Mucosa of descending colon (tissue), 3 donors: ENCODE results near the gene SLC1A2. TPM values are rescaled to one million over a fixed set of nuclear protein-coding genes. Genes with fewer than 3 reads are reported as not detected.

Experiments
- ATAC-seq: fragments of 200-7000 bp; cut with Tn5 transposase; one replicate; pipeline ENCODE4 v1.9.1; 2020; ENCODE audit warnings: mild to moderate bottlenecking, moderate library complexity
- DNase-seq, 3 donors: peaks; one replicate each; pipeline ENCODE4 v3.0.0-alpha.2; 2020
- H3K36me3 ChIP-seq: fragments of 200-600 bp; one replicate; pipeline ENCODE4 v1.8.0; 2021; ENCODE audit warnings: low read depth, mild to moderate bottlenecking
- H3K4me1 ChIP-seq: fragments of 200-600 bp; one replicate; pipeline ENCODE4 v1.8.0; 2021; ENCODE audit warnings: low read depth, mild to moderate bottlenecking
- H3K4me3 ChIP-seq: fragments of 200-600 bp; one replicate; pipeline ENCODE4 v1.8.0; 2021; ENCODE audit warnings: mild to moderate bottlenecking
- H3K9me3 ChIP-seq: fragments of 200-600 bp; one replicate; pipeline ENCODE4 v1.8.0; 2021; ENCODE audit warnings: mild to moderate bottlenecking
- intact Hi-C, 2 donors: fragments of 100-400 bp; cut with DNase I in 1 of 2; cut with micrococcal nuclease in 1 of 2; formaldehyde crosslinking; loops; one replicate each; pipeline versions ENCODE4 v1.11.0 to v1.11.1; 2022; cut with DNase I, micrococcal nuclease
- total RNA-seq, 3 donors: library from RNA; stranded (reverse); fragmentation: NEBNext Ultra II Directional in 2 of 3; extraction: Animal tissue kit (Norgen Biotek cat#: 25700) in 2 of 3; gene quantifications; one replicate each; pipeline versions ENCODE4 v1.2.1 to v1.2.4, GENCODE V29; 2021 to 2023
- TF ChIP-seq, protein P1 (sequence below): fragments of 200-600 bp; IDR thresholded peaks from one replicate; pipeline ENCODE4 v1.8.0; 2022; ENCODE audit warnings: antibody characterized with exemption, mild to moderate bottlenecking
- donor health status: DM: no; HTN: no; CAD: no; lungs with moderate emphysema.
- donor health status: DM: no; HTN: no; CAD: no.
- donor health status: DM: no; HTN: yes; CAD: no.

Gene SLC1A2
- total RNA-seq, 3 donors from 2014 or later: 0.12 to 1.1 (median 0.32) TPM

DNA sequence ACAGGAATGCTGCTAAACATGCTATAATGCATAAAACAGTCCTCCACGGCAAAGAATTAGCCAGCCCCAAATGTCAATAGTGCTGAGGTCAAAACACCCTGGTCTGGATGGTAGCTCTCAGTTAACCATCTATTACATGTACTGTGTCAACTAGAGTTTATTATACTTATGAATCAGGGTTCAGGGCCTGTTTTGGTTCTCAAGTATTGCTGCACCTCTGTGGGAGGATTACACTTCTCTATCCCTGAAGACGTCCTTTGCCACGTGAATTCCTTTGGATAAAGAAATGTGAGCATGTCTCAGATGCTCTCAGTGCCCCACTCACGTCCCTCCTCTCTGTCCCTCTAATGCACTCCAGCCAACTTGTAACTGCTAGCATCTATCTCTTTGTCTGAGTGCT lies 53.4 kb downstream of the SLC1A2 start:
- TF ChIP-seq, protein P1, sequence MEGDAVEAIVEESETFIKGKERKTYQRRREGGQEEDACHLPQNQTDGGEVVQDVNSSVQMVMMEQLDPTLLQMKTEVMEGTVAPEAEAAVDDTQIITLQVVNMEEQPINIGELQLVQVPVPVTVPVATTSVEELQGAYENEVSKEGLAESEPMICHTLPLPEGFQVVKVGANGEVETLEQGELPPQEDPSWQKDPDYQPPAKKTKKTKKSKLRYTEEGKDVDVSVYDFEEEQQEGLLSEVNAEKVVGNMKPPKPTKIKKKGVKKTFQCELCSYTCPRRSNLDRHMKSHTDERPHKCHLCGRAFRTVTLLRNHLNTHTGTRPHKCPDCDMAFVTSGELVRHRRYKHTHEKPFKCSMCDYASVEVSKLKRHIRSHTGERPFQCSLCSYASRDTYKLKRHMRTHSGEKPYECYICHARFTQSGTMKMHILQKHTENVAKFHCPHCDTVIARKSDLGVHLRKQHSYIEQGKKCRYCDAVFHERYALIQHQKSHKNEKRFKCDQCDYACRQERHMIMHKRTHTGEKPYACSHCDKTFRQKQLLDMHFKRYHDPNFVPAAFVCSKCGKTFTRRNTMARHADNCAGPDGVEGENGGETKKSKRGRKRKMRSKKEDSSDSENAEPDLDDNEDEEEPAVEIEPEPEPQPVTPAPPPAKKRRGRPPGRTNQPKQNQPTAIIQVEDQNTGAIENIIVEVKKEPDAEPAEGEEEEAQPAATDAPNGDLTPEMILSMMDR: no peak
- DNase-seq (no peak), ATAC-seq (no peak)
- Histone ChIP-seq H3K4me1 (no peaks in the 10 kb centered on the region), H3K4me3 (no peak overlapping the region), H3K36me3 (no peaks in the 10 kb centered on the region), H3K9me3 (no peaks in the 10 kb centered on the region)
- intact Hi-C loops: no loop called here

DNA sequence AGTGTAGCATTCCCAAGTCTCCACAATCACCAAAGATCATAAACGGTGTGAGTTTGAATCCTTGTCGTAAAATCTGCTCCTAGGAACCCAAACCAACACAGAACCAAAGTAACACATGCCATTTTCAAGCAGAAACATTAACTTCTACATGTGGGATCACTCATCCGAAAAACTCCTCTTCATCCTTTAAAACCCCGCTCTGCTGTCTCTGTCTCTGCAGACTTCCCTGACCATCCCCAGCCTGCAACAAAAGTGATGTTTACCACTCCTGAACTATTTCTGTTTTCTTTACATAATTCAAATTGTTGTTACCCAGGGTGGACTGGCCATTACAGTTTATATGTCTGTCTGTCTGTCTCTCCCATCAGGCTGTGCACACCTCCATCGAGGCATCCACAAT lies 54.0 kb downstream of the SLC1A2 start:
- intact Hi-C loops: no loop called here
- TF ChIP-seq, protein P1: no peak
- Histone ChIP-seq H3K36me3 (no peaks in the 10 kb centered on the region), H3K4me1 (no peaks in the 10 kb centered on the region), H3K9me3 (no peaks in the 10 kb centered on the region), H3K4me3 (no peak overlapping the region)
- DNase-seq: no peak
- no peak for ATAC-seq

DNA sequence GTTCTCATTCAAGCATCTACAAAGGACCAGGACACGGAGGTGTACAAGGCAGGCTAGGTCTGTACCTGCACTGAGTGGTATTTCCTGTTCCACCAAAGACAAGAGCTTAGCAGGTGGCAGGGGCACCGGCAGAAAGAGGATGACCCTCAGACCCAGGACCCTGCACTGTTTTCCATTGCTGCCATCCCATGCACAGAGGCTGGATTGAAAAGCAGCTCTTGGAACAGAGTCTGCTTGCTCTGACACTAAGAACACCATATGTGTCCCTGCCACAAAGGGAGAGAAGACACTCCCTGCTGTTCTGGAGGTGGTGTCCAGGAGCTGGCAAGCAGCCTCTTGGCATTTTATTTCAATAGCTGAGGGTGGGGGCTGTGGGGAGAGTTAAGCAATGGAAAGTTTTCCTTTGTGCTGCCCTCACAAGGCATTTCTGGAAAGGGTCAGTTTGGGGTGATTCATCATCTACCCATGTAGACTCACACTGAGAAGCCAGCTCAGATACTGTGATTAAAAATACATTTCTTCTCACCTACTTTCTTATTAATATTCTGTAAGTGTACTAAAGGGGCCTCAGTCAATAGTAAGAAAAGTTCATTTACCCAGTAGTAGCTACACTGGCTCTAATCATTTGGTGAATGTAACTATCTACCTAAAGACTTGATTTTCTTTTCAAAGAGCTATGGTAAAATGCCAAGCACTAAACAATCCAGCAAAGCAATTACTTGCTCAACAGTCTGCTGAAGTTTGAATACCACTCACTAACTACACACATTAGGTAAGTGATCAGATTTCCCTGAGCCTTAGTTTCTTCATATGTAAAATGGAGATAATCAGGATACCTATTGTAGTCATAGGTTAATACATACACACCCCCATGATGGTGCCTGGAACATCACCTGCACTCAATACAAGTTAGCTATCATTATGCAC lies 55.2 kb downstream of the SLC1A2 start:
- Histone ChIP-seq H3K36me3 (no peaks in the 10 kb centered on the region), H3K9me3 (no peaks in the 10 kb centered on the region), H3K4me3 (no peak overlapping the region), H3K4me1 (no peaks in the 10 kb centered on the region)
- ATAC-seq (peak; percentile 55), DNase-seq (peak in 1 of 3 donors; percentile 11)
- TF ChIP-seq, protein P1: no peak
- intact Hi-C loops: no loop called here

DNA sequence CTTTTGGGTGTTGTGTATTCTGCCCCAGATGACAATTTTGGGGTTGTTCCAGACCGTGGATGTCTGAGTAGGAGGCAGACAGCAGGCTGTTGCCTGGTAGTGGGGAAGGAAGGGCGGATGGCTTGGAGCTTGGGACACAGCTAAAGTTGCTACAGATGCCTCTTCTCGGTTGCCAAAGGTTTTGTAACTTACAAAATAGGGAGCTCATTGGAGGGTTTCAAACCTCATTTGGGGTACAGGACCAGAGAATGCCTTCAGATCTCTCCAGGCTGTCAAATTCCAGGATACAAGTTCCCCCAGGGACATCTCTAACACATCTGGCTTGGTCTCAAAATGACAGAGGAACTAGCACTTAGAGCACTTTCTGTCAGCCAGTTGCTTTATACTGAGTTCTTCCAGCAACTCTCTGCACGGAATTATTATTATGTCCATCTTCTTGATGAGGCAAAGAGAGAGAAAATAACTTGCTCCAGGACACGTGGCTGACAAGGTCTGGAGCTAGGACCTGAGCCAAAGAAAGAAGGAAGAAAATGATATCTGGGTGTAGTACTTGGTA lies 56.0 kb downstream of the SLC1A2 start:
- TF ChIP-seq, protein P1: no peak
- DNase-seq: no peak
- H3K9me3 ChIP-seq: no peaks in the 10 kb centered on the region
- ATAC-seq: peak; percentile 27
- H3K4me3 ChIP-seq: no peak overlapping the region
- H3K4me1 ChIP-seq: no peaks in the 10 kb centered on the region
- no peaks in the 10 kb centered on the region for H3K36me3 ChIP-seq
- intact Hi-C loops: no loop called here

DNA sequence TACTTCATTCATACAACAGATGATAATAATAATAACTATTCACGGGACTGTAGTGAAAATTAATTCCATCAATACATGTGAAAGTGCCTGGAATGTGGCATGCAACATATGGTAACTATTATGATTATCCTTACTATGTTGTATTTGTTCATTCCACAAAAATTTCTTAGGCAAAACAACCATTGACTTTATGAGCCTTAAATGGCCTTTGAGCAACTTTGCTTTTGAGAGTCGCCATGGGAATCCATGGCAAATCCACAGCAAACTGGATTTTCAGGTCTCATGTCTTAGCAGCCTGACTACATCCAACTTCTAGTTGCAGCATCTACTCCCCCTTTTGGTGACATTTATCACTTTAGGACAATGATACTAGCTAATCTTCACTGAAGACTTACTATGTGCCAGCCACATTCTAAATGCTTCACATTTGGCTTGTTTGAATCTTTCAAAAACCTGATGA lies 56.8 kb downstream of the SLC1A2 start:
- intact Hi-C loops: no loop called here
- no peak for DNase-seq

More for the DNA sequence above, 56.8 kb downstream of the SLC1A2 start:
- H3K4me1 ChIP-seq: no peaks in the 10 kb centered on the region
- H3K9me3 ChIP-seq: no peaks in the 10 kb centered on the region
- ATAC-seq: no peak
- TF ChIP-seq, protein P1: no peak
- H3K36me3 ChIP-seq: no peaks in the 10 kb centered on the region
- H3K4me3 ChIP-seq: no peak overlapping the region
